NT2/D1 (cell line): ENCODE data around the gene SOCS3.

Experiments used
- SUZ12 ChIP-seq: IDR thresholded peaks from 2 replicates; pipeline ENCODE4 v1.6.1; 2011; ENCODE audit not compliant: insufficient read length, insufficient read depth; ENCODE audit errors: extremely low read depth
- YY1 ChIP-seq: IDR thresholded peaks from 2 replicates; pipeline ENCODE4 v1.6.1; 2011; ENCODE audit not compliant: insufficient read length, insufficient read depth

- no peak for TF ChIP-seq YY1
- TF ChIP-seq SUZ12, result no peak
Observed at GRCh38 chr17:78324391-78325075, 35.3 kb downstream of the SOCS3 start.
